Measurements from ENCODE around the gene UVRAG. TPM values are rescaled to one million over a fixed set of nuclear protein-coding genes. Genes with fewer than 3 reads are reported as not detected.

The UVRAG gene
- total RNA-seq, 1 experiment from 2014 or later = 29.5 TPM

GRCh38 chr11:76152086-76152681 lies 337.2 kb downstream of the UVRAG start:
- Histone ChIP-seq H3K36me3 (ENCODE audit: control insufficient read depth, insufficient read depth, low read length) (no peaks in the 10 kb centered on the region), H3K27ac (ENCODE audit: low read length) (peak overlapping the region; percentile 40), H3K9me3 (ENCODE audit: control insufficient read depth, insufficient read depth, low read depth, low read length) (no peaks in the 10 kb centered on the region), H3K27me3 (ENCODE audit: control insufficient read depth, insufficient read depth, low read length) (no peaks in the 10 kb centered on the region), H3K4me3 (ENCODE audit: low read depth in 2 of 2, low read length in 2 of 2) (peak overlapping the region; percentile 5 to 41), H3K4me1 (ENCODE audit: control insufficient read depth, insufficient read depth, low read length) (peaks cover 7% of the 10 kb centered on the region)
- ChIA-PET POLR2A (interaction anchor here (0.6 kb wide), 1 partner anchor 146 kb away, joined by 5 read pairs; no protein-coding TSS in a partner anchor), CTCF (interaction anchor here (0.6 to 1.5 kb wide), 8 partner anchors 145 to 1010 kb away, joined by 3 to 20 read pairs (median 6); no protein-coding TSS in a partner anchor)
- no TSS peak for BruUV-seq (replicated peaks)
- TF ChIP-seq, protein P1, sequence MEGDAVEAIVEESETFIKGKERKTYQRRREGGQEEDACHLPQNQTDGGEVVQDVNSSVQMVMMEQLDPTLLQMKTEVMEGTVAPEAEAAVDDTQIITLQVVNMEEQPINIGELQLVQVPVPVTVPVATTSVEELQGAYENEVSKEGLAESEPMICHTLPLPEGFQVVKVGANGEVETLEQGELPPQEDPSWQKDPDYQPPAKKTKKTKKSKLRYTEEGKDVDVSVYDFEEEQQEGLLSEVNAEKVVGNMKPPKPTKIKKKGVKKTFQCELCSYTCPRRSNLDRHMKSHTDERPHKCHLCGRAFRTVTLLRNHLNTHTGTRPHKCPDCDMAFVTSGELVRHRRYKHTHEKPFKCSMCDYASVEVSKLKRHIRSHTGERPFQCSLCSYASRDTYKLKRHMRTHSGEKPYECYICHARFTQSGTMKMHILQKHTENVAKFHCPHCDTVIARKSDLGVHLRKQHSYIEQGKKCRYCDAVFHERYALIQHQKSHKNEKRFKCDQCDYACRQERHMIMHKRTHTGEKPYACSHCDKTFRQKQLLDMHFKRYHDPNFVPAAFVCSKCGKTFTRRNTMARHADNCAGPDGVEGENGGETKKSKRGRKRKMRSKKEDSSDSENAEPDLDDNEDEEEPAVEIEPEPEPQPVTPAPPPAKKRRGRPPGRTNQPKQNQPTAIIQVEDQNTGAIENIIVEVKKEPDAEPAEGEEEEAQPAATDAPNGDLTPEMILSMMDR (IDR thresholded peaks at IDR 0.05) = peak; percentile 99
- no peak for TF ChIP-seq POLR2AphosphoS5 (IDR thresholded peaks at IDR 0.05; ENCODE audit: low read depth, low read length)
- no peak for TF ChIP-seq SIN3A (IDR thresholded peaks at IDR 0.05; ENCODE audit: borderline replicate concordance, insufficient read depth, low read depth, low read length)
- no peak for TF ChIP-seq TCF7L2 (IDR thresholded peaks at IDR 0.05; ENCODE audit: low read depth, low read length)
- TF ChIP-seq REST (IDR thresholded peaks at IDR 0.05; ENCODE audit: insufficient read depth in 1 of 2, low read depth in 2 of 2, low read length in 1 of 2) = no peak
- intact Hi-C loops (cut with micrococcal nuclease; ENCODE audit: unreplicated experiment) (loop anchor here (2.0 to 10.0 kb wide), 2 partner anchors 255 to 347 kb away; no protein-coding TSS in a partner anchor), in situ Hi-C loops (cut with HindIII; ENCODE audit: low pct_unique_long_range_greater_than_20kb, low sequenced_read_pairs) (no loop called here)
- DNase-seq (ENCODE audit: low read depth, low spot score) (peak; percentile 58), ATAC-seq (peak; percentile 91)

- H3K4me1 ChIP-seq (ENCODE audit: control insufficient read depth, insufficient read depth, low read length) = peaks cover 7% of the 10 kb centered on the region
- POLR2A ChIA-PET = no interaction called here
These were observed 337.9 kb downstream of the UVRAG start for GRCh38 chr11:76152741-76153570.

More at GRCh38 chr11:76152741-76153570, 337.9 kb downstream of the UVRAG start:
- DNase-seq (ENCODE audit: low read depth, low spot score) (no peak), ATAC-seq (no peak)
- H3K27me3 ChIP-seq (ENCODE audit: control insufficient read depth, insufficient read depth, low read length) = no peaks in the 10 kb centered on the region
- intact Hi-C loops (cut with micrococcal nuclease; ENCODE audit: unreplicated experiment) = loop anchor here (2.0 to 10.0 kb wide), 2 partner anchors 256 to 348 kb away; no protein-coding TSS in a partner anchor
- no peaks in the 10 kb centered on the region for H3K36me3 ChIP-seq (ENCODE audit: control insufficient read depth, insufficient read depth, low read length)
- H3K27ac ChIP-seq (ENCODE audit: low read length) = peak overlapping the region; percentile 40; the same call in 1 of the 2 replicates
- CTCF ChIA-PET = interaction anchor here (0.6 to 1.5 kb wide), 5 partner anchors 182 to 388 kb away, joined by 5 to 20 read pairs (median 8); no protein-coding TSS in a partner anchor
- in situ Hi-C loops (cut with HindIII; ENCODE audit: low pct_unique_long_range_greater_than_20kb, low sequenced_read_pairs) = no loop called here
- no peaks in the 10 kb centered on the region for H3K9me3 ChIP-seq (ENCODE audit: control insufficient read depth, insufficient read depth, low read depth, low read length)
- peak overlapping the region; percentile 5 to 41; a peak in 3 of 4 replicates for H3K4me3 ChIP-seq (ENCODE audit: low read depth in 2 of 2, low read length in 2 of 2)
- no peak for TF ChIP-seq POLR2AphosphoS5 (IDR thresholded peaks at IDR 0.05; ENCODE audit: low read depth, low read length)
- no peak for TF ChIP-seq REST (IDR thresholded peaks at IDR 0.05; ENCODE audit: insufficient read depth in 1 of 2, low read depth in 2 of 2, low read length in 1 of 2)
- TF ChIP-seq, protein P1 (IDR thresholded peaks at IDR 0.05) = no peak
- no peak for TF ChIP-seq TCF7L2 (IDR thresholded peaks at IDR 0.05; ENCODE audit: low read depth, low read length)
- TF ChIP-seq SIN3A (IDR thresholded peaks at IDR 0.05; ENCODE audit: borderline replicate concordance, insufficient read depth, low read depth, low read length) = no peak
- BruUV-seq (replicated peaks) = no TSS peak

Measured in Panc1 (cell line).